GM23338 (cell line): ENCODE measurements around the gene ANKS1B. TPM values are rescaled to one million over a fixed set of nuclear protein-coding genes. Genes with fewer than 3 reads are reported as not detected.

ENCODE experiments used
- ATAC-seq: fragments of 200-7000 bp; cut with Tn5 transposase; 3 replicates; pipeline ENCODE4 v1.9.1; 2020
- DNase-seq: peaks from one replicate; pipeline ENCODE4 v3.0.0-alpha.2; 2015; ENCODE audit warnings: low spot score
- H2AFZ ChIP-seq: fragments of 200-600 bp; sonication (generic); 2 replicates; pipeline ENCODE4 v1.8.0; 2016; ENCODE audit warnings: antibody characterized with exemption, mild to moderate bottlenecking, moderate library complexity
- H3F3A ChIP-seq: fragments of 200-600 bp; sonication (generic); replicated peaks from 2 replicates; pipeline ENCODE4 v1.8.0; 2017; ENCODE audit warnings: antibody characterized with exemption, mixed run types, low read depth
- H3K27ac ChIP-seq: fragments of 200-600 bp; sonication (generic); 2 replicates; pipeline ENCODE4 v1.6.1; 2016; ENCODE audit warnings: low read depth
- H3K27me3 ChIP-seq: fragments of 200-600 bp; sonication (generic); 2 replicates; pipeline ENCODE4 v1.8.0; 2016; ENCODE audit warnings: mild to moderate bottlenecking, mixed run types, moderate library complexity; ENCODE audit not compliant: insufficient read depth
- H3K36me3 ChIP-seq: fragments of 200-600 bp; sonication (generic); 2 replicates; pipeline ENCODE4 v1.8.0; 2016; ENCODE audit warnings: mild to moderate bottlenecking; ENCODE audit not compliant: insufficient read depth
- H3K4me1 ChIP-seq: fragments of 200-600 bp; sonication (generic); 2 replicates; pipeline ENCODE4 v1.8.0; 2016; ENCODE audit warnings: mild to moderate bottlenecking, moderate library complexity; ENCODE audit not compliant: insufficient read depth
- H3K4me2 ChIP-seq: fragments of 200-600 bp; sonication (generic); 2 replicates; pipeline ENCODE4 v1.7.1; 2017; ENCODE audit warnings: mixed run types
- H3K4me3 ChIP-seq: fragments of 200-600 bp; sonication (generic); 2 replicates; pipeline ENCODE4 v1.6.1; 2016; ENCODE audit warnings: mixed run types
- H3K79me2 ChIP-seq: fragments of 200-600 bp; sonication (generic); replicated peaks from 2 replicates; pipeline ENCODE4 v1.8.0; 2017; ENCODE audit warnings: mild to moderate bottlenecking; ENCODE audit not compliant: insufficient read depth
- H3K9me2 ChIP-seq: fragments of 200-600 bp; sonication (generic); 2 replicates; pipeline ENCODE4 v1.8.0; 2017; ENCODE audit not compliant: insufficient read depth
- H4K20me1 ChIP-seq: fragments of 200-600 bp; sonication (generic); replicated peaks from 2 replicates; pipeline ENCODE4 v1.8.0; 2017; ENCODE audit warnings: mild to moderate bottlenecking; ENCODE audit not compliant: insufficient read depth
- H3K27ac Mint-ChIP-seq: 2 replicates; pipeline ENCODE4 v1.8.0; 2020; ENCODE audit warnings: inconsistent platforms, mild to moderate bottlenecking, moderate library complexity, mixed read lengths
- H3K27me3 Mint-ChIP-seq: 3 replicates; pipeline ENCODE4 v1.8.0; 2022; ENCODE audit warnings: low read depth, mild to moderate bottlenecking, moderate library complexity, mixed read lengths, inconsistent platforms; ENCODE audit not compliant: insufficient read depth, poor library complexity
- H3K36me3 Mint-ChIP-seq: 3 replicates; pipeline ENCODE4 v1.8.0; 2021; ENCODE audit warnings: low read depth, mild to moderate bottlenecking, inconsistent platforms, moderate library complexity, mixed read lengths
- H3K4me1 Mint-ChIP-seq: 3 replicates; pipeline ENCODE4 v1.8.0; 2020; ENCODE audit warnings: mild to moderate bottlenecking, inconsistent platforms, mixed read lengths
- H3K4me3 Mint-ChIP-seq: 3 replicates; pipeline ENCODE4 v1.8.0; 2021; ENCODE audit warnings: moderate library complexity, mild to moderate bottlenecking, inconsistent platforms, mixed read lengths
- H3K9me3 Mint-ChIP-seq: 3 replicates; pipeline ENCODE4 v1.8.0; 2020; ENCODE audit warnings: moderate library complexity, mild to moderate bottlenecking, inconsistent platforms, mixed read lengths
- EZH2phosphoT487 ChIP-seq: fragments of 200-600 bp; sonication (generic); IDR thresholded peaks from one replicate; pipeline ENCODE4 v1.8.1; 2018; ENCODE audit warnings: antibody characterized with exemption; ENCODE audit not compliant: unreplicated experiment
- JUNB ChIP-seq: IDR thresholded peaks from one replicate; pipeline ENCODE4 v1.6.1; 2016; ENCODE audit warnings: antibody characterized with exemption; ENCODE audit not compliant: unreplicated experiment
- POLR2AphosphoS5 ChIP-seq: IDR thresholded peaks from 2 replicates; pipeline ENCODE4 v1.6.1; 2016; ENCODE audit warnings: antibody characterized with exemption, low read depth
- REST ChIP-seq: IDR thresholded peaks from one replicate; pipeline ENCODE4 v1.6.1; 2018; ENCODE audit warnings: antibody characterized with exemption; ENCODE audit not compliant: unreplicated experiment
- ZNF114 ChIP-seq: fragments of 250-450 bp; sonication (Bioruptor Pico); IDR thresholded peaks from 2 replicates; pipeline ENCODE4 v1.5.0; 2020; ENCODE audit warnings: mild to moderate bottlenecking, moderate library complexity
- ZNF331 ChIP-seq: fragments of 250-450 bp; sonication (Bioruptor Pico); IDR thresholded peaks from 2 replicates; pipeline ENCODE4 v1.5.0; 2020; ENCODE audit warnings: low read depth, mild to moderate bottlenecking, moderate library complexity
- polyA plus RNA-seq: library from polyadenylated mRNA; unstranded; fragments of >200 nt; fragmentation: Nextera tagmentation; extraction: Ambion mirVana; gene quantifications from 2 replicates; pipeline ENCODE4 v1.2.1, GENCODE V29; 2016
- total RNA-seq: library from RNA; depleted of rRNA; stranded (reverse); fragments of >200 nt; shearing (Covaris generic); gene quantifications from 2 replicates; pipeline ENCODE4 v1.2.3, GENCODE V29; 2014
- TF ChIP-seq, protein P1 (sequence below): fragments of 250-450 bp; sonication (Bioruptor Pico); IDR thresholded peaks from 2 replicates; pipeline ENCODE4 v1.5.0; 2020; ENCODE audit warnings: mild to moderate bottlenecking, moderate library complexity

ANKS1B gene
- total and polyA plus RNA-seq, 2 experiments from 2014 or later, result 4.3 to 5.8 TPM

- TF ChIP-seq, protein P1, sequence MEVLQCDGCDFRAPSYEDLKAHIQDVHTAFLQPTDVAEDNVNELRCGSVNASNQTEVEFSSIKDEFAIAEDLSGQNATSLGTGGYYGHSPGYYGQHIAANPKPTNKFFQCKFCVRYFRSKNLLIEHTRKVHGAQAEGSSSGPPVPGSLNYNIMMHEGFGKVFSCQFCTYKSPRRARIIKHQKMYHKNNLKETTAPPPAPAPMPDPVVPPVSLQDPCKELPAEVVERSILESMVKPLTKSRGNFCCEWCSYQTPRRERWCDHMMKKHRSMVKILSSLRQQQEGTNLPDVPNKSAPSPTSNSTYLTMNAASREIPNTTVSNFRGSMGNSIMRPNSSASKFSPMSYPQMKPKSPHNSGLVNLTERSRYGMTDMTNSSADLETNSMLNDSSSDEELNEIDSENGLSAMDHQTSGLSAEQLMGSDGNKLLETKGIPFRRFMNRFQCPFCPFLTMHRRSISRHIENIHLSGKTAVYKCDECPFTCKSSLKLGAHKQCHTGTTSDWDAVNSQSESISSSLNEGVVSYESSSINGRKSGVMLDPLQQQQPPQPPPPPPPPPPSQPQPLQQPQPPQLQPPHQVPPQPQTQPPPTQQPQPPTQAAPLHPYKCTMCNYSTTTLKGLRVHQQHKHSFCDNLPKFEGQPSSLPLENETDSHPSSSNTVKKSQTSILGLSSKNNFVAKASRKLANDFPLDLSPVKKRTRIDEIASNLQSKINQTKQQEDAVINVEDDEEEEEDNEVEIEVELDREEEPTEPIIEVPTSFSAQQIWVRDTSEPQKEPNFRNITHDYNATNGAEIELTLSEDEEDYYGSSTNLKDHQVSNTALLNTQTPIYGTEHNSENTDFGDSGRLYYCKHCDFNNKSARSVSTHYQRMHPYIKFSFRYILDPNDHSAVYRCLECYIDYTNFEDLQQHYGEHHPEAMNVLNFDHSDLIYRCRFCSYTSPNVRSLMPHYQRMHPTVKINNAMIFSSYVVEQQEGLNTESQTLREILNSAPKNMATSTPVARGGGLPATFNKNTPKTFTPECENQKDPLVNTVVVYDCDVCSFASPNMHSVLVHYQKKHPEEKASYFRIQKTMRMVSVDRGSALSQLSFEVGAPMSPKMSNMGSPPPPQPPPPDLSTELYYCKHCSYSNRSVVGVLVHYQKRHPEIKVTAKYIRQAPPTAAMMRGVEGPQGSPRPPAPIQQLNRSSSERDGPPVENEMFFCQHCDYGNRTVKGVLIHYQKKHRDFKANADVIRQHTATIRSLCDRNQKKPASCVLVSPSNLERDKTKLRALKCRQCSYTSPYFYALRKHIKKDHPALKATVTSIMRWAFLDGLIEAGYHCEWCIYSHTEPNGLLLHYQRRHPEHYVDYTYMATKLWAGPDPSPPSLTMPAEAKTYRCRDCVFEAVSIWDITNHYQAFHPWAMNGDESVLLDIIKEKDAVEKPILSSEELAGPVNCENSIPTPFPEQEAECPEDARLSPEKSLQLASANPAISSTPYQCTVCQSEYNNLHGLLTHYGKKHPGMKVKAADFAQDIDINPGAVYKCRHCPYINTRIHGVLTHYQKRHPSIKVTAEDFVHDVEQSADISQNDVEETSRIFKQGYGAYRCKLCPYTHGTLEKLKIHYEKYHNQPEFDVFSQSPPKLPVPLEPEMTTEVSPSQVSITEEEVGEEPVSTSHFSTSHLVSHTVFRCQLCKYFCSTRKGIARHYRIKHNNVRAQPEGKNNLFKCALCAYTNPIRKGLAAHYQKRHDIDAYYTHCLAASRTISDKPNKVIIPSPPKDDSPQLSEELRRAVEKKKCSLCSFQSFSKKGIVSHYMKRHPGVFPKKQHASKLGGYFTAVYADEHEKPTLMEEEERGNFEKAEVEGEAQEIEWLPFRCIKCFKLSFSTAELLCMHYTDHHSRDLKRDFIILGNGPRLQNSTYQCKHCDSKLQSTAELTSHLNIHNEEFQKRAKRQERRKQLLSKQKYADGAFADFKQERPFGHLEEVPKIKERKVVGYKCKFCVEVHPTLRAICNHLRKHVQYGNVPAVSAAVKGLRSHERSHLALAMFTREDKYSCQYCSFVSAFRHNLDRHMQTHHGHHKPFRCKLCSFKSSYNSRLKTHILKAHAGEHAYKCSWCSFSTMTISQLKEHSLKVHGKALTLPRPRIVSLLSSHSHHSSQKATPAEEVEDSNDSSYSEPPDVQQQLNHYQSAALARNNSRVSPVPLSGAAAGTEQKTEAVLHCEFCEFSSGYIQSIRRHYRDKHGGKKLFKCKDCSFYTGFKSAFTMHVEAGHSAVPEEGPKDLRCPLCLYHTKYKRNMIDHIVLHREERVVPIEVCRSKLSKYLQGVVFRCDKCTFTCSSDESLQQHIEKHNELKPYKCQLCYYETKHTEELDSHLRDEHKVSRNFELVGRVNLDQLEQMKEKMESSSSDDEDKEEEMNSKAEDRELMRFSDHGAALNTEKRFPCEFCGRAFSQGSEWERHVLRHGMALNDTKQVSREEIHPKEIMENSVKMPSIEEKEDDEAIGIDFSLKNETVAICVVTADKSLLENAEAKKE (CRISPR knock-in tag), result no peak
- no peak for TF ChIP-seq EZH2phosphoT487
- TF ChIP-seq REST, result no peak
Observed at GRCh38 chr12:99916555-99916954, 68.2 kb downstream of the ANKS1B start (continued).

DNA sequence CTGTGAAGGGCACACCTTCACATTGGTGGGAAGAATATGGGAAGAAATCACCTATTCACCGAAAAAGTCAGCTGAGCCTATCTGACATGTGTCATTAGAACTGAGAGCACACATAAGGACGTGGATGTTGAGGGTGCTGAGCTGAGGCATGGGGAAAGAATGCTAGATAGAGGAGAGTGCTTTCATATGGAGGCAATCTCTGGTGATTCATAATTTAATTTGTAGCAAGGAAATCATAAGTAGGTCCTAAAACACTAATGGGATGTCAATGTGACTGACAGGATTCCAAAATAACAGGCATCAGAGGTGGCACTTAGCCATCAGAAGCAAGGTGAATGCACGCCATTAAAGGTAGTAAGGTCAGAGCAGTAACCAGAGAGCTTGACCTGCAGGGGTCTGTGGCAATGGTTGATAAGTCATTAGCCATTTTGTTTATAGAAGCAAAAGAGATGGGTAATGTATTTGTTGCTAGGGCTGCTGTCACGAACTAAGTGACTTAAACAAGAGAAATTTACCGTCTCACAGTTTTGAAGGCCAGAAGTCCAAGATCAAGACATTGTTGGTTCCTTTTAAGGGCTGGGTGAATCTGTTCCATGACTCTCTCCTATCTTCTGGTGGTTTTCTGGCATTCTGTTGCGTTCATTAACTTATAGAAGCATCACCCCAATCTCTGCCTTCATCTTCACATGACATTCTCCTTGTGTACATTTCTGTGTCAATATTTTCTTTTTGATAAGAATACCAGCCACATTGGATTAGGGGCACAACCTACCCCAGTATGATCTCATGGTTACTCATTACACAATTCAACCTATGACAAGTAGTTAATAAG lies 69.3 kb downstream of the ANKS1B start:
- ATAC-seq, result no peak

More for the DNA sequence above, 69.3 kb downstream of the ANKS1B start:
- Histone ChIP-seq H3K79me2 (no peaks in the 10 kb centered on the region), H3K4me1 (no peaks in the 10 kb centered on the region), H3K9me2 (0 out of 2 replicates have a peak, but pooled peaks cover 5% of the 10 kb centered on the region), H3K4me3 (no peak overlapping the region), H3F3A (no peaks in the 10 kb centered on the region), H3K27ac (no peak overlapping the region), H4K20me1 (no peaks in the 10 kb centered on the region), H3K36me3 (no peaks in the 10 kb centered on the region), H3K4me2 (no peak overlapping the region), H3K27me3 (no peaks in the 10 kb centered on the region), H2AFZ (no peak overlapping the region)
- H3K36me3 Mint-ChIP-seq, result no peaks in the 10 kb centered on the region
- no peaks in the 10 kb centered on the region for H3K9me3 Mint-ChIP-seq
- TF ChIP-seq ZNF114 (CRISPR knock-in tag) (no peak), ZNF331 (no peak), POLR2AphosphoS5 (no peak), JUNB (no peak)
- no peak overlapping the region for H3K27ac Mint-ChIP-seq
- H3K27me3 Mint-ChIP-seq, result no peaks in the 10 kb centered on the region
- H3K4me3 Mint-ChIP-seq, result no peak overlapping the region
- no peaks in the 10 kb centered on the region for H3K4me1 Mint-ChIP-seq
- DNase-seq, result no peak
